ENCODE measurements around the gene SNX3. TPM values are rescaled to one million over a fixed set of nuclear protein-coding genes. Genes with fewer than 3 reads are reported as not detected.

Gene SNX3
- total RNA-seq, 1 experiment from 2014 or later, result 104 TPM

DNA sequence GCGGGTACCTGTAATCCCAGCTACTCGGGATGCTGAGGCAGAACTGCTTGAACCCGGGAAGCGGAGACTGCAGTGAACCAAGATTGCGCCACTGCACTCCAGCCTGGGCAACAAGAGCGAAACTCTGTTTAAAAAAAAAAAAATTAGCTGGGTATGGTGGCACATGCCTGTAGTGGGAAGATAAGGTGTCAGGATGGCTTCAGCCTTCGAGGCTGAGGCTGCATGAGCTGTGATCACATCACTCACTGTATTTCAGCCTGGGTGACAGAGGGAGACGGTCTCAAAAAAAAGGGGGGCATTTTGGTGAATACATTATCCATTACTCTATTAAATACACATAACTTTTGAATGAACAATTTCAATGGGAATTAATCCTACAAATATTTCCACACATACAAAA lies 32.4 kb downstream of the SNX3 start:
- no peaks in the 10 kb centered on the region for H3K9me3 ChIP-seq (ENCODE audit: low read depth, low read length, poor library complexity, severe bottlenecking)
- BruUV-seq (replicated peaks), result no TSS peak
- H3K4me3 ChIP-seq (ENCODE audit: low read depth, low read length, poor library complexity, severe bottlenecking), result no peak overlapping the region
- no peaks in the 10 kb centered on the region for H3K27me3 ChIP-seq (replicated peaks; ENCODE audit: insufficient read depth, low read depth, low read length, poor library complexity)
- H3K4me1 ChIP-seq (ENCODE audit: insufficient read depth, low read length, poor library complexity, severe bottlenecking), result peaks cover 9% of the 10 kb centered on the region
- ChIA-PET POLR2A (ENCODE audit: low non-redundant PET) (no interaction called here), CTCF (no interaction called here)
- TF ChIP-seq EZH2 (IDR thresholded peaks at IDR 0.05; ENCODE audit: borderline replicate concordance, low read depth, low read length, poor library complexity, severe bottlenecking), result no peak
- TF ChIP-seq, protein P1, sequence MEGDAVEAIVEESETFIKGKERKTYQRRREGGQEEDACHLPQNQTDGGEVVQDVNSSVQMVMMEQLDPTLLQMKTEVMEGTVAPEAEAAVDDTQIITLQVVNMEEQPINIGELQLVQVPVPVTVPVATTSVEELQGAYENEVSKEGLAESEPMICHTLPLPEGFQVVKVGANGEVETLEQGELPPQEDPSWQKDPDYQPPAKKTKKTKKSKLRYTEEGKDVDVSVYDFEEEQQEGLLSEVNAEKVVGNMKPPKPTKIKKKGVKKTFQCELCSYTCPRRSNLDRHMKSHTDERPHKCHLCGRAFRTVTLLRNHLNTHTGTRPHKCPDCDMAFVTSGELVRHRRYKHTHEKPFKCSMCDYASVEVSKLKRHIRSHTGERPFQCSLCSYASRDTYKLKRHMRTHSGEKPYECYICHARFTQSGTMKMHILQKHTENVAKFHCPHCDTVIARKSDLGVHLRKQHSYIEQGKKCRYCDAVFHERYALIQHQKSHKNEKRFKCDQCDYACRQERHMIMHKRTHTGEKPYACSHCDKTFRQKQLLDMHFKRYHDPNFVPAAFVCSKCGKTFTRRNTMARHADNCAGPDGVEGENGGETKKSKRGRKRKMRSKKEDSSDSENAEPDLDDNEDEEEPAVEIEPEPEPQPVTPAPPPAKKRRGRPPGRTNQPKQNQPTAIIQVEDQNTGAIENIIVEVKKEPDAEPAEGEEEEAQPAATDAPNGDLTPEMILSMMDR (conservative IDR thresholded peaks at IDR 0.05; ENCODE audit: low read depth, low read length), result no peak
- no peak overlapping the region for H3K27ac ChIP-seq (ENCODE audit: low read depth, low read length, poor library complexity, severe bottlenecking)
- intact Hi-C loops (cut with micrococcal nuclease; ENCODE audit: unreplicated experiment), result no loop called here
- H3K36me3 ChIP-seq (ENCODE audit: insufficient read depth, low read length, poor library complexity, severe bottlenecking), result no peaks in the 10 kb centered on the region
- DNase-seq (ENCODE audit: low spot score), result no peak

DNA sequence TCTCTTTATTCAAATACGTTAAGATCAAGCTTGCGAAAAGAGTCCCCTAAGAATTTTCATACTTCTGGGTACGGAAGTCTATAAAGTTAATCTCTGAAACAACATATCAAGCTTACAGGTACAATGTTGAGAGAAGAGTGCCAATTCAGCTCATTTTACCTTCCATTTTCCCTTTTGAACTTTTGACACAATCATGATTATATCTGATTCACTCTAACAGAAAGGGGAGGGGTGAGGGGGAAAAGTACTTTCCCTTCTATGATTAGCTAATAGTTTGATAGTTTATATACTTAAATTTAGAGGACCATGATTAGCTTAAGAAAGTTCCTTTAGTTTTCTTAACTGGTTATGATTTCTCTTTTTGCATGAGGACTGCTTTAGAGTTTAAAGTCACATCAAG lies 33.5 kb downstream of the SNX3 start:
- H3K27me3 ChIP-seq (replicated peaks; ENCODE audit: insufficient read depth, low read depth, low read length, poor library complexity), result no peaks in the 10 kb centered on the region
- intact Hi-C loops (cut with micrococcal nuclease; ENCODE audit: unreplicated experiment), result no loop called here
- DNase-seq (ENCODE audit: low spot score), result no peak
- H3K4me1 ChIP-seq (ENCODE audit: insufficient read depth, low read length, poor library complexity, severe bottlenecking), result peaks cover 9% of the 10 kb centered on the region
- CTCF ChIA-PET, result no interaction called here
- H3K36me3 ChIP-seq (ENCODE audit: insufficient read depth, low read length, poor library complexity, severe bottlenecking), result no peaks in the 10 kb centered on the region
- BruUV-seq (replicated peaks), result no TSS peak
- H3K9me3 ChIP-seq (ENCODE audit: low read depth, low read length, poor library complexity, severe bottlenecking), result no peaks in the 10 kb centered on the region
- no peak for TF ChIP-seq EZH2 (IDR thresholded peaks at IDR 0.05; ENCODE audit: borderline replicate concordance, low read depth, low read length, poor library complexity, severe bottlenecking)
- POLR2A ChIA-PET (ENCODE audit: low non-redundant PET), result no interaction called here
- H3K4me3 ChIP-seq (ENCODE audit: low read depth, low read length, poor library complexity, severe bottlenecking), result no peak overlapping the region
- H3K27ac ChIP-seq (ENCODE audit: low read depth, low read length, poor library complexity, severe bottlenecking), result no peak overlapping the region

DNA sequence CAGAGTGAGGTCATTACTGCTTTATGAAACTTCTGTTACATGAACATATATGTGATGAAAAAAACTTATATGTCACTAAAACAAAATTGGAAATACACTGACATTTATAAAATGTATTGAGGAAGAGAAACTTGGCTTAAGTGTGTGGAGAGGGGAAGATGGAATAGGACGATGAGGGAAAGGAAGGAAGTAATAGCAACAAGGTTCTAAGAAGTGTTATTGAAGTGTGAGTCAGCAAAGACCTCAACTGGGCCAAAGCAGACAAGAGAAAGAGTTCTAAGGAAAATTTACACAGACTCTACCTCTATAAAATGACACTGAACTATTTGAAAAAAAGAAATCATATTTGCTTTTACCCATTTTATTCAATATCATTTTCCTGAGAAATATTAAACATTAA lies 38.3 kb downstream of the SNX3 start:
- peaks cover 19% of the 10 kb centered on the region for H3K36me3 ChIP-seq (ENCODE audit: insufficient read depth, low read length, poor library complexity, severe bottlenecking)
- no peaks in the 10 kb centered on the region for H3K27me3 ChIP-seq (replicated peaks; ENCODE audit: insufficient read depth, low read depth, low read length, poor library complexity)
- BruUV-seq (replicated peaks), result no TSS peak
- no peak for TF ChIP-seq EZH2 (IDR thresholded peaks at IDR 0.05; ENCODE audit: borderline replicate concordance, low read depth, low read length, poor library complexity, severe bottlenecking)
- TF ChIP-seq, protein P1 (conservative IDR thresholded peaks at IDR 0.05; ENCODE audit: low read depth, low read length), result no peak
- no peak for DNase-seq (ENCODE audit: low spot score)
- H3K27ac ChIP-seq (ENCODE audit: low read depth, low read length, poor library complexity, severe bottlenecking), result no peak overlapping the region
- intact Hi-C loops (cut with micrococcal nuclease; ENCODE audit: unreplicated experiment), result no loop called here
- peaks cover 5% of the 10 kb centered on the region for H3K4me1 ChIP-seq (ENCODE audit: insufficient read depth, low read length, poor library complexity, severe bottlenecking)
- no peaks in the 10 kb centered on the region for H3K9me3 ChIP-seq (ENCODE audit: low read depth, low read length, poor library complexity, severe bottlenecking)
- ChIA-PET CTCF (no interaction called here), POLR2A (ENCODE audit: low non-redundant PET) (no interaction called here)
- H3K4me3 ChIP-seq (ENCODE audit: low read depth, low read length, poor library complexity, severe bottlenecking), result no peak overlapping the region

DNA sequence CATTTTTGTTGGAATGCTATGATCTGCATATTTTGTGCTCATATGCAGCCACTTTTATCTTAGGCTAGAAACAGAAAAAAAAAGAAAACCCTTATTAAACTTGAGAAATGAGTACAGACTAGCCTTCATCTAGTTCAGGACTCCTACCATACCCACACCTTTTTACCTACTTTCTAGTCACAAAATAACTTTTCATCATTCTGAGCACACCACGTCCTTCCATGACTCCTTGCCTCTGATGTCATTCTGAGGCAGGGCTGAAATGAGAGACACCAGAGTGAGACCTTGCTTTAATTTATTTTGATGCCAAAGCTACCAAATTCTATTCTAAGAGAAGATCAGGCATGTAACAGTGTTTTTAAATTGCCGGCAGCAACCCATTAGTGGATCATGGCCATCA lies 38.8 kb downstream of the SNX3 start:
- H3K9me3 ChIP-seq (ENCODE audit: low read depth, low read length, poor library complexity, severe bottlenecking), result no peaks in the 10 kb centered on the region
- POLR2A ChIA-PET (ENCODE audit: low non-redundant PET), result no interaction called here
- no peak for DNase-seq (ENCODE audit: low spot score)
- peaks cover 19% of the 10 kb centered on the region for H3K36me3 ChIP-seq (ENCODE audit: insufficient read depth, low read length, poor library complexity, severe bottlenecking)
- TF ChIP-seq, protein P1 (conservative IDR thresholded peaks at IDR 0.05; ENCODE audit: low read depth, low read length), result no peak
- CTCF ChIA-PET, result no interaction called here
- H3K4me1 ChIP-seq (ENCODE audit: insufficient read depth, low read length, poor library complexity, severe bottlenecking), result peaks cover under 1% of the 10 kb centered on the region
- H3K27me3 ChIP-seq (replicated peaks; ENCODE audit: insufficient read depth, low read depth, low read length, poor library complexity), result no peaks in the 10 kb centered on the region
- H3K4me3 ChIP-seq (ENCODE audit: low read depth, low read length, poor library complexity, severe bottlenecking), result no peak overlapping the region
- intact Hi-C loops (cut with micrococcal nuclease; ENCODE audit: unreplicated experiment), result no loop called here
- no TSS peak for BruUV-seq (replicated peaks)
- no peak overlapping the region for H3K27ac ChIP-seq (ENCODE audit: low read depth, low read length, poor library complexity, severe bottlenecking)

Data from A673 (cell line).